GM18526 (cell line): ENCODE data around the gene QSOX1.

Experiments used
- POLR2A ChIP-seq: IDR thresholded peaks from 3 replicates; pipeline ENCODE4 v1.6.1; 2011; ENCODE audit not compliant: insufficient read length; ENCODE audit errors: extremely low read depth

The QSOX1 gene

DNA sequence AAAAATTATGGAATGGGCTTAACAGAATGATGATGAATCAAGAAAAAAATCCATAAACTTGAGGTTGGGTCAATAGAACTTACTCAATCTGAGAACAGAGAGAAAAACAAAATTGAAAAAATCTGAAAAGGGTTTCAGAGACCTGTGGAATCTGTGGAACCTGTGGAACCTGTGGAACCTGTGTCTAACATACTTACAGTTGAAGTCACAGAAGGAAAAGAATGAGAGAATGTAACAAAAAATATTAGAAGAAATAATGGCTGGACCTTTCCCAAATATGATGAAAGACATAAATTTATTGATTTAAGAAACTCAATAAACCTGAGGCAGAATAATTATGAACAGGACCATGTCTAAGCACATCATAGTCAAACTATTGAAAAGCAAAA, 17.7 kb upstream of the QSOX1 start:
- no peak for TF ChIP-seq POLR2A

DNA sequence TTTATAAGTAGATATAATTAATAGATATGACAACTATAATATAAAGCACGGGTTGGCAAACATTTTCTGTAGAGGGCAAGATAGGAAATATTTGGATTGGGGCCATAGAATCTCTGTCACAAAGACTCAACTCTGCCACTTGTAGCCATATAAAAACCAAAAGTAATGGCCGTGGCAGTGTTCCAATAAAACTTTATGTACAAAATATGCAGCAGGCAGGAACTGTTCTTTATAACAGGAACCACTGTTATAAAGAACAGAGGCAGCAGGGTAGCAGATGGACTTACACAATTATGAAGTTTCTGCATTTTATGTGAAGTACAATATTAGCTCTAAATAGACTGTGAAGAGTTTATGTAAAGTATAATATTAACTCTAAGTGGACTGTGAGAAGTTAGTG, 16.9 kb upstream of the QSOX1 start:
- no peak for TF ChIP-seq POLR2A

DNA sequence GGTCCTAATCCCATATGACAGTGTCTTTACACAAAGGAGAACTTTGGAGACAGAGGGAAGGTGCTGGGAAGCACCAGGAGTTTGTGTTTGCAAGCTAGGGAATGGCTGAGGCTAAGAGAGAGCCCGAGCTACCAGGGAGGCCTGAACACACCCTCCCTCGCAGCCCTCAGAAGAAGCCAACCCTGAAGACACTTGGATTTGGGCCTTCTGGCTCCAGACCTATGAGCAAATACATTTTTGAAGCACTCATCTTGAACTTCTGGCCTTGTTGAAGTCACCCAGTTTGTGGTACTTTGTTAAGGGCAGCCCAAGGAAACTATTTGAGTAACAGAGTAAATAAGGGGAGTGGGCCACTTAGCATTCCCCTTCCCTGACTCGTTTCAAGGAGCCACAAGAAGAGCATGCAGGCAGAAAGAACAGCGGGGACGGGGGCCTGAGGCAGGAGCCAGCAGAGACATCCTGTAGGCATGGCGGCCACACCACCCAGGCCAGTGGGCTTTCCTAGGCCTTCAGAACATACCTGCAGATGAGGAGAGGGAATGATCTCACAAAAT, 13.2 kb upstream of the QSOX1 start:
- no peak for TF ChIP-seq POLR2A

DNA sequence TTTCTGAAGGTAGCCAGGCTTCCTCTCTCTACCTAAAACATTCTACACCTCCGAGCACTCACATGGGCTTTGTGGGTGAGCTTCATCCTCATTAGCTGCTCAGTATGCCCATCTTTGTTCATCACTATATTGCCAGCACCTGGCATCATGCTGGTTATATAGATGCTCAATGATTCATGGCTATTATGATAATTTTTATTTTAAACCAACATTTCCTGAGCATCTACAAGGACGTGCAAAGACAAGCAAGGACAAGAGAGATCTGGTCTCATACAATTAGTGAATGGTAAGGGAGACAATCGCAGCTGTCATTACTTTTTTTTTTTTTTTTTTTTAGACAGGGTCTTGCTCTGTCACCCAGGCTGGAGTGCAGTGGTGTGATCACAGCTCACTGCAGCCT, 11.3 kb upstream of the QSOX1 start:
- TF ChIP-seq POLR2A, result no peak

DNA sequence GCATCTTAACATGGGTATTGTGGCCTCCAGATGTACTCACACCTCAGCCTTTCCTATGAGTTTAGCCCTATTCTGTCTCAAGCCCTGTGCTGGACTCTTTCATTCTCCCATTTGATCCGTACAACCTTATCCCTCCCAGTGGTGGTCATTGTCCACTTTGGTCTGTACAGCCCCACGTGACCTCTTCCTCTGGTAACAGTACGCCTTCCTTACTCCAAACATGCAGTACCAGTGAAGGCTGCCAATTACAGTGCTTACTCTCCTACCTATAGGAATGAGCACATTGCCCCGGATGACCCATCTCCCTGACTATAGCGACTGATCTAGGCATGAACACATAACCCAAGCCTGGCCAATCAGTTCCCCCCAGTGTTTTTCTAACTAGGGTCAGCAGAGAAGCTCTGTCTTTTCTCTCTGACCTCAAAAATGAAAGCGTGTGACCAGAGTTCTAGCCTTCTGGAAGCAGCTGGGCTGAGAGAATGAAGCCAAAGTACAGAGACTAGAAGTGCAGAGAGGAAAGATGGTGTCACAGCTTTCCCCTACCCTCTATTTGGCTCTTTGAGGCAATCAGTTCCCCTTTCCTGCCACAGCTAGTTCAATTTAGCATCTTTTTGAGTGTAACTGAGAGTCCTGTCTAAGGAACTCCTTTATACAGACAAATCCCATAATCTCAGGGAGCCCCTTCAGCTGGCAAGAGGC, 9.9 kb upstream of the QSOX1 start:
- TF ChIP-seq POLR2A, result no peak

DNA sequence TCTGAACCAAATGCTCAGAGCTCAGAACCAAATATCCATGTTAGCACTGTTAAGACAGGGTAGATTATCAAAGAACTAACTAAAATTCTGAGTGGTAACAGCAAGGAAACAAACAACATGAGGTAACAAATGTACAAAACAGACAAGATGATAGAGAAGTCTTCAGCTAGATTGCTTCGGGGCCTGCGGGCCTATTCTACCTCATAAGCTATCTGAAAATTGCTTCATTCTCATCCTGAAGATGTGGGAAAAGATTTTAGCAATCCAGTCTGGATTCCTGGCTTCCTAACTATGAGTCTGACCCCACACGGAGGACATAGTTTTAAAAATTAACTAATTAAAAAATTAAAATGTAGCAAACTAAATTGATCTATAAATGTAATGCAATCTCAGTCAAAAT, 9.2 kb upstream of the QSOX1 start:
- TF ChIP-seq POLR2A, result no peak

DNA sequence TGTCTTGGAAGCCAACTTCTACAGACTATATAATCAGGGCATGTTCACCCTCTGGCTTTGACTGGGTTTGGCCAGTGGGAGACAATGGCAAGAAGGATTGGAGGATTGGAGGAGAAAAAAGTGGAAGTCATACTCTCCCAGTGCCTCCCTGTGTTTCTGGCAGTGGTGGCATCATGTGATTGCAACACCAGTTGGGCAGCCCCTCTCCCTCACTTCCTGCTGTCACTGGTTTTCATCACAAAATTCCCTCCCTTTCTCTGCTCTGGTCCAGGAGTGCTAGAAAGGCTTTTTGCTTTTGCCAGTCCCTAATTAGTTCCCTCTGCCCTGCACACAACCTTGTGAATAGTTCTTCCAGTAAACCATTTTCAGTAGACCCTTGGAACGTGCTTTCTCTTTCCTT, 3.7 kb upstream of the QSOX1 start:
- TF ChIP-seq POLR2A, result no peak

DNA sequence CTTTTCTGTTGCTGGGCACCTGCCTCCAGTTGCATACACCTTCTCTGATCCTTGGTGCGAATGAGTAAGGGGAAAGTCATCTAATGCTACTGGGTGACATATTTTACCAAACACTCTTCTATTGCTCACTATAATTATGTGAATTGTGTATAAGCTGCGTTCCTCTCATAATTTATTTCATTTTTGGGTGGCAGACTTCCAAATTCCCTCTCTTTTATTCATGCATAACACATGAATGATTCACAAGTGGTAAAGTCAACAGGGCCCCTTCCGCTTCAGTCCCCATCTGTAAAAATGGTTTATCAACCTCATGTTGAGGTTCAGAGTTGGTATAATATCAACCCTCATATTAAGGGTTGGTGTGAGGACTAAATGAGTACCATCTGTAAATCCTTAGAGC, 3.2 kb upstream of the QSOX1 start:
- no peak for TF ChIP-seq POLR2A

DNA sequence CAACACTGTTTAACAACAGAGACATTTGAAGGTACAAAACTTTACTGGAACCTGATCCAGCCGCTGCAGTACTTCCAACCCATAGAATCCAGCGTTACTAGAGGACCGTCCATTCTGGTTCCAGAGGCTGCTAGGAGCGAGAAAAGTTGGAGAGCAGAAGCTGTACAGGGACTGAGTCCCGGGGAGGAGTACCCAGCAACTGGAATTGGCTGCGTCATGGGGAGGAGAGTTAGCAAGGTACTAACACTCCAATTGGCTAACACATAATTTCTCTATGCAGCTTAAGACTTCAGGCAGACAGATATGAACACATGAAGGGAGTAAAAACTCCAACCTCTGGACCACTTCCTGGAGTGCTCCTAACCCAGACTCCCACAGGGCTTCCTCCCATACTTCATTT, 2.1 kb upstream of the QSOX1 start:
- no peak for TF ChIP-seq POLR2A

DNA sequence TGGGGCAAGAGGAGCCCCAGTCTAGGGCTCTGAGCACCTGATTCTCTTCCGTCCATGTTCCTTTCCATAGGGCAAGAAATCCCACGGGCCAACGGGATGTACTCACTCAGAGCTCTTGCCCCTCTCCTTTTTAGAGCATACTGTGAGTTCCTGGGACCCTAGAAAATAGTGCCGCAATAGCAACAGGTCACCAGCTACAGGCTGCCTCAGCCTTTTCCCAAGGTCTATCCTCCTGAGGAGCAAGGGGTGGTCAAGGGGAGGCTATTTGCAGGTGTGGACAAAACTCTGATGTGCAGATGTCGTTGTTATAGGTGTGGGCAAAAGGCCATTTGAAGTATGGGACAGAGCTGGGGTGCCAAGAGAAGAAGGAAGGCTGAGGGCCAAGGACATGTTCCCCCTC, 1.6 kb upstream of the QSOX1 start:
- TF ChIP-seq POLR2A, result no peak

DNA sequence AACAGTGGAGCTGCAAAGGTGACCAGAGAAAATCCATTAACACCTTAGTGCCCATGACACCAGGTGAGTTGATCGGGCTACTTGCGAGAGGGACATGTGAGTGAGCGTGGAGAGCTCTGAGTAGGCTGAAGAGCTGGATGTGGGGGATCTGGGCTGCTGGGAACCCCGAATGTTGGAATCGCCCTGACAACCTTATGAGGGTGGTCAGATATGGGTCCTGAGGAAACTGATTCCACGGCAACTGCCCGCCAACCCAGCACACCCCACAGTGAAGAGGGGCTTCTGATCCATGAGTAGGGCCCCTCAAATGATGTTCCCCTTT, 705 bp upstream of the QSOX1 start:
- TF ChIP-seq POLR2A, result no peak

DNA sequence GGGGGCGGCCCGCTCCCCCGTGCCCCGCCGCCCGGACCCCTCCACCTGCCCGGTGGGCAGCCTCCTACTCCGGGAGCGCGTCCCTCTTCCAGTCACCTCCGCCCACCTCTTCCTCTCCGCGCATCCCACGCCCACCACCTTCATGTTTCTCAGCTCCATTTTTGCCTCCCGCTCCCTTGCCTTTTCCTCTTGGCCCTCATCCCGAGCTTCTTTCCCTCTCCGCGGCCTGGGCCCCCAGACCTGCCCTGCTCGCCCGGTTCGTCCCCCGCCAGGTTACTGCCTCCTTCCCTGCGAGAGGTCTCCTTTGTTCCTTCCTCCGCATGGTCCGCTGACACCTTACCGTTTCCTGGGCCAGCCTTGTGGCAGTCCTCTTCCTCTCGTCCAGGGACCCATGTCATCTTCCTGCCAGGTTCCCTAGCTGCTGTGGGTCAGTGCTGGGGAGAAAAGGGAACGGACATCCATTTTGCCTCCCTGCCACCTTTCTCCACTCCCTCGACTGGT, 563 bp downstream of the QSOX1 start:
- TF ChIP-seq POLR2A, result no peak

DNA sequence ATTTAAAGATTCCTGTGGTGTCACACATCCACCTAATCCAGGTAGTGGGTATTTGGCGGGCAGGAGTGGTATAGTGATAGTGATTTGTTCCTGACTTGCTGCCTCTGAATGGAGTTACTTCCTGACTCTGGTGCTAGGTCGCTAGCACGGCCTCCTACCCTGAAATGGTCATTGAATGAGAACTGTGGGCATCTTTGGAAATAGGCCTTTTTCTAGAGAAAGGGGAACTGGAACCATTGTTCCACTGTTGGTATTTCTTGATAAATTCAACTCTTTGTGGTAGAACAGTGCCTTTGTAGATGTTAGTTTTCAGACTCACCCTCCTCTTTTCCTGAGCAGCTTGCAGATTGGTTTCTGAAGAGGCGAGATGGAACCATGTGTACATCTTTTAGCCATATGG, 1.5 kb downstream of the QSOX1 start:
- TF ChIP-seq POLR2A, result no peak

DNA sequence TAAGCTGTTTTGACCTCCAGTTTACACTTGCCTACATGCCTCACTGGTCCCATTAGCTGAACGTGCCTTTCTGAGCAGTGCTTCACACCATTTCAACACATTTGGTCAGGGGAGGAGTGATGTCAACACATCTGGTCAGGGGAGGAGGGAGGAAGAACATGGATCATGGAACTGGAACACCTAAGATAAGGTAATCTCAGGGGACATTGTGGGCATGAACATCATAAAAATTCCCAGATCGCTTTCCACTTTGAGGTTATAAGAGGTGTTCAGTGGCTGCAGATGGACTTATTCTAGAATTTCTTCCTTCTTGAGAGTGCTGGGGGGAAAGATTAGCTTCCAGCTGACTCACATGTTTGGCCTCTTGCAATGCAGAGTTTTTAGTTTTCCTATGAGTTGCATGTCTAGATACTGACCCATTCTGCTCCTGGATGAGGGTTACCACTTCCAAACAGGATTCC, 2.0 kb downstream of the QSOX1 start:
- TF ChIP-seq POLR2A, result no peak

DNA sequence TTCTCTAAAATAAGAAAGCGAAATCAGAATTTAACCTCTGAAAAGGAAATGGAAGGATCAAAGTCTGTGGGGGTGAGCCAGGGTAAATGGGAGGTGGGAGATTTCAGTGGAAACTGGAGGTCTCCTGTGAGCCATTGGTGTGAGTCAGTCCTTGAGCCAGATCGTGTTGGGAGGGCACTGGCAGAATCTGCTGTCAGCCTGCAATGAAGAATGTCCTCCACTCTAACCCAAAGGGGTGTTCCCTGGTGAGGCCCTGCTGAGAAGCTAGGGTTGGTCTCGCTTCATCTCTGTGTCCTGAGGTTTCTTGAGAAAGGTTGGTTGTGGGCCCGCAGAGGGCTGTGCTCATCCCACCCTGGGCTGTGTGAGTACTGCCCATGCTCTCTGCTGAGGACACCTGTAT, 2.4 kb downstream of the QSOX1 start:
- TF ChIP-seq POLR2A, result no peak

DNA sequence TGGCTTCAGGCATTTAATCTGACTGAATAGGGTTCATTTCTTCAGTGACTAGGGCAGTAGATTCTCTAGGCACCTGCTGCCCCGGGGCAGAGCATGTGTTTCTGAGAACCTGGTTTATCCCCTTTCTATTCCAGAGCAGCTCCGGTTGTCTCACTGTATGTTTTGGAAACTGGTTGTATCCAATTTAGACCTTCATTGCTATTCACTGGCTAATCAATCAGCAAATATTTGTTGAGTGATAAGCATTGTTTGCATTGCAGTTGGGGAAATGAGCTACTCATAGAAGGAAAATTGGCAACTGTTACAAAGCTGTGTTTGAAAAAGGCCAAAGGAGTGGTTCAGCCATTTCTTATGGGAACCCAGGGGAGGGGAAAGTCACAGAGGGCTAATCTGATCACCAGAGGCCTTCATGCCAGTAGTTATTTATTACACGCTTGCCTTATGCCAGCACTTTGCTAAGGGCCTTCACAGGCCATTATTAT, 2.9 kb downstream of the QSOX1 start:
- no peak for TF ChIP-seq POLR2A
